CD4-positive, alpha-beta memory T cell (primary cell): ENCODE measurements around the gene PNPLA7. TPM values are rescaled to one million over a fixed set of nuclear protein-coding genes. Genes with fewer than 3 reads are reported as not detected.
A peak's percentile ranks its signal among the peaks of the same experiment; 100 is the strongest.
"Not testable (repeated sequence)": the region's sequence is repeated elsewhere in the genome, so short reads cannot be mapped to it uniquely, and the experiment has no call there.

Source experiments
- CTCF ChIA-PET: fragments of 350-600 bp; sonication (Branson Sonifier 250); formaldehyde crosslinking; loops from one replicate; lab custom pipeline; 2021; ENCODE audit warnings: inconsistent platforms; ENCODE audit not compliant: partially characterized antibody; lab: Charles Lee
- POLR2A ChIA-PET: fragments of 350-600 bp; sonication (Branson Sonifier 250); formaldehyde crosslinking; loops from one replicate; lab custom pipeline; 2021; ENCODE audit not compliant: partially characterized antibody; lab: Charles Lee
- DNase-seq, 5 donors: peaks; one replicate each; pipeline versions ENCODE4 v3.0.0 to v3.0.0-alpha.2; 2020 to 2022; ENCODE audit warnings: mixed read lengths in 1 of 5
- H3K27ac ChIP-seq: one replicate; pipeline ENCODE4 v1.7.0; 2013; ENCODE audit warnings: low read depth, low read length
- H3K27me3 ChIP-seq: 2 replicates; pipeline ENCODE4 v1.7.0; 2013; ENCODE audit warnings: mild to moderate bottlenecking, low read length, moderate library complexity; ENCODE audit not compliant: insufficient read depth
- H3K36me3 ChIP-seq: 2 replicates; pipeline ENCODE4 v1.7.0; 2013; ENCODE audit warnings: mild to moderate bottlenecking, low read length, moderate library complexity; ENCODE audit not compliant: insufficient read depth
- H3K4me1 ChIP-seq: 2 replicates; pipeline ENCODE4 v1.7.0; 2013; ENCODE audit warnings: mild to moderate bottlenecking, low read length, moderate library complexity; ENCODE audit not compliant: insufficient read depth
- H3K4me3 ChIP-seq, 2 donors: one replicate each; pipeline ENCODE4 v1.7.0; 2013; ENCODE audit warnings: low read length in 2 of 2, mild to moderate bottlenecking in 1 of 2
- H3K9me3 ChIP-seq, 2 donors: one replicate each; pipeline ENCODE4 v1.7.0; 2013; ENCODE audit warnings: low read length in 2 of 2, control low read depth in 1 of 2; ENCODE audit not compliant: control insufficient read depth in 1 of 2
- H3K27ac Mint-ChIP-seq, 7 donors: one replicate each; pipeline ENCODE4 v1.8.0; 2020 to 2021; ENCODE audit warnings: mixed read lengths in 7 of 7, mild to moderate bottlenecking in 6 of 7, inconsistent platforms in 3 of 7, moderate library complexity in 3 of 7
- H3K27me3 Mint-ChIP-seq, 2 donors: one replicate each; pipeline ENCODE4 v1.8.0; 2020 to 2021; ENCODE audit warnings: mixed read lengths in 2 of 2
- H3K36me3 Mint-ChIP-seq, 2 donors: one replicate each; pipeline ENCODE4 v1.8.0; 2020 to 2021; ENCODE audit warnings: mixed read lengths in 2 of 2, inconsistent platforms in 1 of 2, mild to moderate bottlenecking in 1 of 2
- H3K4me1 Mint-ChIP-seq, 4 donors: one replicate each; pipeline ENCODE4 v1.8.0; 2020 to 2021; ENCODE audit warnings: mixed read lengths in 4 of 4, mild to moderate bottlenecking in 1 of 4
- H3K4me3 Mint-ChIP-seq, 8 donors: one replicate each; pipeline ENCODE4 v1.8.0; 2020 to 2021; ENCODE audit warnings: mixed read lengths in 8 of 8, mild to moderate bottlenecking in 7 of 8, moderate library complexity in 6 of 8, inconsistent platforms in 3 of 8
- H3K9me3 Mint-ChIP-seq, 8 donors: one replicate each; pipeline ENCODE4 v1.8.0; 2020 to 2021; ENCODE audit warnings: mixed read lengths in 8 of 8, mild to moderate bottlenecking in 5 of 8, inconsistent platforms in 3 of 8, moderate library complexity in 1 of 8
- intact Hi-C: fragments of 100-400 bp; cut with micrococcal nuclease; formaldehyde crosslinking; loops from one replicate; pipeline ENCODE4 v1.15.1; 2023
- polyA plus RNA-seq, 2 donors: library from polyadenylated mRNA; unstranded; fragments of 300-500 nt; fragmentation: Illumina TruSeq; gene quantifications; one replicate each; pipeline ENCODE4 v1.2.3, GENCODE V29; 2021
- total RNA-seq, 2 experiments: library from RNA; stranded (reverse); gene quantifications; one replicate each; pipeline ENCODE4 v1.2.3, GENCODE V29; 2021

Gene PNPLA7
- total and polyA plus RNA-seq, 4 experiments from 2014 or later = 0.98 to 15.7 (median 15.5) TPM; not detected in 1

- H3K27me3 ChIP-seq, POLR2A ChIA-PET, H3K27me3 Mint-ChIP-seq, H3K9me3 ChIP-seq, H3K27ac ChIP-seq, H3K36me3 ChIP-seq, DNase-seq, H3K4me3 ChIP-seq, intact Hi-C loops, H3K9me3 Mint-ChIP-seq, CTCF ChIA-PET, H3K36me3 Mint-ChIP-seq: not testable (repeated sequence)
- peak overlapping the region in 6 of 8 donors; percentile 31 to 82 (median 70) for H3K4me3 Mint-ChIP-seq
- peaks cover 9 to 58% (median 27%) of the 10 kb centered on the region in 4 donors for H3K4me1 Mint-ChIP-seq
- H3K4me1 ChIP-seq = peaks cover 50% of the 10 kb centered on the region
- peak overlapping the region in 4 of 7 donors; percentile 82 to 96 (median 87) for H3K27ac Mint-ChIP-seq
Observed at GRCh38 chr9:137451264-137452005, 98.8 kb downstream of the PNPLA7 start.

- Mint-ChIP-seq H3K4me3 (peak overlapping the region in 6 of 8 donors; percentile 25 to 82 (median 74)), H3K4me1 (peaks cover 9 to 57% (median 25%) of the 10 kb centered on the region in 4 donors), H3K27ac (peak overlapping the region in 6 of 7 donors; percentile 82 to 96 (median 91))
- H3K27me3 ChIP-seq, H3K9me3 Mint-ChIP-seq, H3K36me3 ChIP-seq, H3K36me3 Mint-ChIP-seq, intact Hi-C loops, H3K27me3 Mint-ChIP-seq, H3K4me3 ChIP-seq, H3K27ac ChIP-seq, H3K9me3 ChIP-seq: not testable (repeated sequence)
- DNase-seq = peak; percentile 46 to 64 (median 48)
- ChIA-PET POLR2A (interaction anchor here (1.2 to 1.4 kb wide), 2 partner anchors 9 to 28 kb away, joined by 5 to 6 read pairs; partner anchors contain the start of genes EXD3, NOXA1 and NSMF), CTCF (interaction anchor here (0.5 kb wide), 1 partner anchor 618 kb away, joined by 3 read pairs; no protein-coding TSS in a partner anchor)
- peaks cover 55% of the 10 kb centered on the region for H3K4me1 ChIP-seq
Observed at GRCh38 chr9:137450539-137451222, 99.5 kb downstream of the PNPLA7 start.

GRCh38 chr9:137449931-137450538, 100.2 kb downstream of the PNPLA7 start:
- intact Hi-C loops = no loop called here

GRCh38 chr9:137449081-137449844, 100.9 kb downstream of the PNPLA7 start:
- Histone ChIP-seq H3K4me1 (peaks cover 55% of the 10 kb centered on the region), H3K9me3 (no peaks in the 10 kb centered on the region), H3K27ac (no peak overlapping the region), H3K27me3 (no peaks in the 10 kb centered on the region), H3K4me3 (no peak overlapping the region), H3K36me3 (no peaks in the 10 kb centered on the region)
- Mint-ChIP-seq H3K36me3 (no peaks in the 10 kb centered on the region), H3K27me3 (no peaks in the 10 kb centered on the region), H3K27ac (peak overlapping the region in 3 of 7 donors; percentile 22 to 91 (median 70)), H3K4me1 (peaks cover 12 to 55% (median 28%) of the 10 kb centered on the region in 4 donors), H3K4me3 (peak overlapping the region in 1 of 8 donors; percentile 61), H3K9me3 (peaks cover 0 to 6% (median 0%) of the 10 kb centered on the region in 8 donors)
- DNase-seq = peak in 1 of 5 donors; percentile 32
- POLR2A ChIA-PET = interaction anchor here (1.2 to 1.4 kb wide), 2 partner anchors 10 to 26 kb away, joined by 5 to 6 read pairs; partner anchors contain the start of genes EXD3, NOXA1 and NSMF
- intact Hi-C loops = no loop called here
- CTCF ChIA-PET = no interaction called here

More at GRCh38 chr9:137449931-137450538, 100.2 kb downstream of the PNPLA7 start:
- Mint-ChIP-seq H3K36me3 (no peaks in the 10 kb centered on the region), H3K27me3 (no peaks in the 10 kb centered on the region), H3K9me3 (peaks cover 0 to 6% (median 0%) of the 10 kb centered on the region in 8 donors), H3K4me1 (peaks cover 12 to 61% (median 29%) of the 10 kb centered on the region in 4 donors), H3K27ac (peak overlapping the region; percentile 78 to 95 (median 88)), H3K4me3 (peak overlapping the region in 5 of 8 donors; percentile 25 to 61 (median 40))
- peak; percentile 57 to 74 (median 58) for DNase-seq
- Histone ChIP-seq H3K4me3 (no peak overlapping the region), H3K27ac (no peak overlapping the region), H3K9me3 (no peaks in the 10 kb centered on the region), H3K27me3 (no peaks in the 10 kb centered on the region), H3K4me1 (peaks cover 60% of the 10 kb centered on the region), H3K36me3 (no peaks in the 10 kb centered on the region)
- ChIA-PET CTCF (interaction anchor here (0.5 kb wide), 1 partner anchor 617 kb away, joined by 3 read pairs; no protein-coding TSS in a partner anchor), POLR2A (interaction anchor here (1.2 to 1.4 kb wide), 2 partner anchors 9 to 27 kb away, joined by 5 to 6 read pairs; partner anchors contain the start of genes EXD3, NOXA1 and NSMF)

GRCh38 chr9:137448602-137448962, 101.6 kb downstream of the PNPLA7 start:
- Mint-ChIP-seq H3K9me3 (peaks cover 0 to 6% (median 0%) of the 10 kb centered on the region in 8 donors), H3K36me3 (no peaks in the 10 kb centered on the region), H3K4me1 (peaks cover 12 to 53% (median 27%) of the 10 kb centered on the region in 4 donors), H3K27ac (peak overlapping the region in 2 of 7 donors; percentile 69 to 91), H3K27me3 (peaks cover 0 to under 1% of the 10 kb centered on the region in 2 donors), H3K4me3 (no peak overlapping the region)
- intact Hi-C loops = no loop called here
- no peaks in the 10 kb centered on the region for H3K36me3 ChIP-seq
- no peaks in the 10 kb centered on the region for H3K9me3 ChIP-seq
- H3K4me1 ChIP-seq = peaks cover 51% of the 10 kb centered on the region
- DNase-seq = no peak
- no peak overlapping the region for H3K4me3 ChIP-seq
- H3K27ac ChIP-seq = no peak overlapping the region
- H3K27me3 ChIP-seq = no peaks in the 10 kb centered on the region
- ChIA-PET POLR2A (interaction anchor here (1.1 kb wide), 1 partner anchor 26 kb away, joined by 3 read pairs; the partner anchor contains the start of genes EXD3 and NOXA1), CTCF (no interaction called here)

GRCh38 chr9:137447722-137448601, 102.2 kb downstream of the PNPLA7 start:
- Histone ChIP-seq H3K9me3 (no peaks in the 10 kb centered on the region), H3K36me3 (no peaks in the 10 kb centered on the region), H3K4me1 (peaks cover 45% of the 10 kb centered on the region), H3K27me3 (no peaks in the 10 kb centered on the region), H3K27ac (no peak overlapping the region), H3K4me3 (no peak overlapping the region)
- CTCF ChIA-PET = no interaction called here
- DNase-seq = no peak
- no peaks in the 10 kb centered on the region for H3K36me3 Mint-ChIP-seq
- H3K4me3 Mint-ChIP-seq = no peak overlapping the region
- POLR2A ChIA-PET = interaction anchor here (1.1 kb wide), 1 partner anchor 25 kb away, joined by 3 read pairs; the partner anchor contains the start of genes EXD3 and NOXA1
- peaks cover 0 to 2% of the 10 kb centered on the region in 2 donors for H3K27me3 Mint-ChIP-seq
- intact Hi-C loops = no loop called here
- peaks cover 0 to 6% (median 0%) of the 10 kb centered on the region in 8 donors for H3K9me3 Mint-ChIP-seq
- peak overlapping the region in 1 of 7 donors; percentile 91 for H3K27ac Mint-ChIP-seq
- H3K4me1 Mint-ChIP-seq = peaks cover 12 to 49% (median 26%) of the 10 kb centered on the region in 4 donors
